Stimulated activated CD4-positive, alpha-beta T cell treated with anti-CD3 and anti-CD28 coated beads, Interleukin-15, amount 100 ng/mL, for 24 hours (primary cell): Measurements from ENCODE around the gene NANOS2.
A peak's percentile ranks its signal among the peaks of the same experiment; 100 is the strongest.
"Not testable (repeated sequence)": the region's sequence is repeated elsewhere in the genome, so short reads cannot be mapped to it uniquely, and the experiment has no call there.

ENCODE experiments used
- DNase-seq: peaks from one replicate; pipeline ENCODE4 v3.0.0-alpha.2; 2020

NANOS2 gene

DNA sequence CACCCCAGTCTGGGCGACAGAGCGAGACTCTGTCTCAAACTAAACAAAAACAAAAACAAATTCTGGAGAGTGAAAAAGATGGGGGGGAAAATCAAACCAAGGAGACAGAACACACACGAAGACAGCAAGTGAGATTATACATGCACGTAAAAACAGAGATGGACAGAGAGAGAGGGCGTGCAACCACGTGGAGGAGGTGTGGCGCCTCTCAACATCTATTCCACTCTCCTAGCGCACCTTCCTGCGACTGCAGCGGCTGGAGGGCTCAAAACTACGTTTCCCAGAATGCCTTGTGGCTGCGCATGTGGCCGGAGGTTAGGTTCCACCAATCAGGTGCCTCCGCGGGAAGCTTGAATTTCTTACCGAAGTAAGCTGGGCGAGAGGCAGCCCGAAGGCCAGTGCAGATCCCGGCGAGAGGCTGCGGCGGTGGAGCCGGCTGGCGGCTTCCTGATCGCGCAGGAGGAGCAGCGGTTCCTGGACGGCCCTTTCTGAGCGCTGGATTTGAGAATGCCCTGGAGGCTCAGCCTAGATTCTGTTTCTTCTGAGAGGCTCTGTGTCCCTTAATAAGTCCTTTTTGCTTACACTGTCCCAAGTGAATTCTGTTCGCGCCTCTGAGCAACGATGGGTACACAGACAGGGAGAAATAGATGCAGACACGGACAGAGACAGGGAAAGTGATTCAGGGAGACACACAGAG, 13.1 kb upstream of the NANOS2 start:
- DNase-seq: peak; percentile 92

GRCh38 chr19:45924891-45925447, 10.4 kb upstream of the NANOS2 start:
- no peak for DNase-seq

- no peak for DNase-seq
These were observed 7.7 kb upstream of the NANOS2 start for GRCh38 chr19:45922281-45922680.

DNA sequence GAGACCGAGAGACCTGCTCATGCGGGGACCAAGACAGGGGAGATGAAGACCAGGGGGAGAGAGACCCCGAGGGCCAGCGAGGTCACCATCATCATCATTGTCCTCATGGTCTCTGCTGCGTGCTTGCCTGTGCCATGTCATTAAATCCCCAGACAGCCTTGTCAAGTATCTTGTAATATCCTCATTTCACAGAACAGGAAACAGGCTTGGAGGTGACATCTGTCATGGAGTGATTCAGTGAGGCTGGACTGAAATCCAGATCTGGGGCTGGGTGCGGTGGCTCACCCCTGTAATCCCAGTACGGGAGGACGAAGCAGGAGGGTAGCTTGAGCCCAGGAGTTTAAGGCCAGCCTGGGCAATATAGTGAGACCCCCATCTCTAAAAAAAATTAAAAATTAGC, 5.9 kb upstream of the NANOS2 start:
- peak; percentile 18 for DNase-seq

- no peak for DNase-seq
These were observed 5.1 kb upstream of the NANOS2 start for GRCh38 chr19:45919678-45920077.

DNA sequence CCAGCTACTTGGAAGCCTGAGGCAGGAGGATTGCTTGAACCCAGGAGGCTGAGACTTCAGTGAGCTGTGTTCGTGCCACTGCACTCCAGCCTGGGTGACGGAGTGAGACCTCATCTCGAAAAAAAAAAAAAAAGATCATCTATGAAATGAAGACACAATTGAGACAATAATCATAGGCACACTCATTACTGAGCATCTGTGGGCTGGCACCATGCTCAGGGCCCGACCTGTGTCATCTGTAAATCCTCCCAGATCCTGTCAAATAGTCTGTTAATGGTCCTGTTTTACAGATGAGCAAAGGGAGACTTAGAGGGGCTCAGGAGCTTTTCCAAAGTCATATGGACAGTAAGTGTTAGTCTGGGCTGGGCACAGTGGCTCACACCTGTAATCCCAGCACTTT, 4.1 kb upstream of the NANOS2 start:
- DNase-seq: no peak

- no peak for DNase-seq
These were observed 3.0 kb upstream of the NANOS2 start for GRCh38 chr19:45917421-45918091.

DNA sequence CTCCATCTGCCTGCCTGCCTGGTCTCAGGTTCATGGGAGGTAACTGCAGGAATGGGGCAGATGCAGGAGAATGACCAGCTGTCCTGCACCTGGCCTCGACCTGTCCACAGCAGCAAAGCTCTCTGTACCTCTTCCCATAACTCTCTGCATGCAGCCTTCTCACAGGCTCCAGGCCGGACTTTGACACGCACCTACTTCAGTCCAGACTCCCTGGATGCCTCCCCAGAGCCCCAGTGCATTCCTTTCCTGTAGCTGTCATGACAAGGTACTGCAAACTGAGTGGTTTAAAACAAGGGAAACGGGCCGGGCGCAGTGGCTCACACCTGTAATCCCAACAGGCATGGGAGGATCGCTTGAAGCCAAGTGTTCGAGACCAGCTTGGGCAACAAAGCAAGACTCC, 3.3 kb downstream of the NANOS2 start:
- DNase-seq: no peak

DNA sequence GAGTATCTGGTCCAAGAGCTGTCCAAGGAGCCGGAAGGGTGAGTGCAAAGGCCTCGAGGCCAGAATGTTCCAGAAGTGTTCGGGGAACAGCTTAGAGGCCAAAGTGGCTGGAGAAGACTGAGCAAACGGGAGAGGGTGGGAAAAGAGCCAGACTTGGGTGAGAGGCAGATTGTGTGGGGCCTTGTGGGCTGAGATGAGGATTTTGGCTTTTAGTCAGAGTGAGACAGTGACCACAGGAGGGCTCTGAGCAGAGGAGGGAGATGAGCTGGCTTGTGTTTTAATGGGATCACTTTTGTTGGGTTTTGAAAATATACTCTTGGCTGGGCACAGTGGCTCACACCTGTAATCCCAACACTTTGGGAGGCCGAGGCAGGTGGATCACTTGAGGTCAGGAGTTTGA, 5.6 kb downstream of the NANOS2 start:
- DNase-seq: no peak

DNA sequence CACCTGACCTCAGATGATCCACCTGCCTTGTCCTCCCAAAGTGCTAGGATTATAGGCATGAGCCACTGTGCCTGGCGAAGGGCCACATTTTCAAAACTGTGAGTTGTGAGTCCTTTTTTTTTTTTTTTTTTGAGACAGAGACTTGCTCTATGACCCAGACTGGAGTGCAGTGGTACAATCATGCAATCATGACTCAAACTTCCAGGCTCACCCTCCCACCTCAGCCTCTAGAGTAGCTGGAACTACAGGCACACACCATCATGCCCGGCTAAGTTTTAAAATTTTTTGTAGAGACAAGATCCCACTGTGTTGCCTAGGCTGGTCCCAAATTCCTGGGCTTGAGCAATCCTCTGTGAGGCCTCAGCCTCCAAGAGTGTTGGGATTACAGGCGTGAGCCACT, 8.4 kb downstream of the NANOS2 start:
- DNase-seq: no peak

DNA sequence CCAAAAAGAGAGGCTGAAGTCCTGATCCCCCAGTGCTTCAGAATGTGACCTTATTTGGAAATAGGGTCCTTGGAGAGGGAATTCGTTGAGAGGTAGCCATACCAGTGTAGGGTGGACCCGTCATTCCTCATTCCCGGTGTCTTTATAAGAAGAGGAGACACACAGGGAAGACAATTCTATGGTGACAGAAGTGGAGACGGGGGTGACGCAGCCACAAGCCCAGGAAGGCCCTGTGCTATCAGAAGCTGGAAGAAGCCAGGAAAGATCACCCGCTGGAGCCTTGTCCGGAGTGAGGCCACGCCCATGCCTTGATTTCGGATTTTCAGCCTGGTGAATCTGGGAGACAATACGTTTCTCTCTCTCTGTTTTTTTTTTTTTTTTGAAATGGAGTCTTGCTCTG, 9.6 kb downstream of the NANOS2 start:
- DNase-seq: no peak

GRCh38 chr19:45902651-45903625, 11.6 kb downstream of the NANOS2 start:
- DNase-seq: peak; percentile 99

GRCh38 chr19:45901912-45902650, 12.5 kb downstream of the NANOS2 start, which contains the start of gene MYPOP:
MYPOP (minus strand) TSS chr19:45902613; CDS start chr19:45901773, 840 bp downstream.
- DNase-seq: no peak

- DNase-seq: peak; percentile 53
These were observed 13.1 kb downstream of the NANOS2 start for GRCh38 chr19:45901432-45901911.

- no peak for DNase-seq
These were observed 13.7 kb downstream of the NANOS2 start for GRCh38 chr19:45900738-45901431.

- DNase-seq: no peak
These were observed 14.5 kb downstream of the NANOS2 start for GRCh38 chr19:45899919-45900589.

GRCh38 chr19:45899253-45899652, 15.3 kb downstream of the NANOS2 start:
- DNase-seq: no peak

GRCh38 chr19:45897261-45897812, 17.2 kb downstream of the NANOS2 start:
- no peak for DNase-seq

GRCh38 chr19:45895983-45896599, 18.5 kb downstream of the NANOS2 start:
- not testable (repeated sequence) for DNase-seq

DNA sequence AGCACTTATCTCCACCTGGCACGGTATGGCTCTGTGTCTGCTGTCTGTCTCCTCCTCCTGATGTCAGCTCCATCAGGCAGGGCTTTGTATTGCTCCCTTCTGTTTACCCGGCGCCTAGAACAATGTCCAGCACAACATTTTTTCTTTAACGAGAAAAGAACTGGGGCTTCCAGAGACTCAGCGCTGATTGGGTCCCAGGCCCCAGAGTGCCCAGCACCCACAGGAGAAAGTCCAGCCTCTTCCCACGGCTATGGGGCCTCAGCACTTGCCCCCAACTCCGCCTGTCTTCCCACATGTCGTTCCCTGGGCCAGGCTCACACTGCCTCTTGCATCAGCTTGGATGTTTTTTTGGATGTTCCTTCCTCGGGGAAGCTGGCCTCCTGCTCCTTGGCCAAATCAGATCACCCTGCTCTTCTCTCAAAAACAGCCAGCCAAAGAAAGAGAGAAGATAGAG, 19.0 kb downstream of the NANOS2 start:
- no peak for DNase-seq
